Measurements from ENCODE around the gene TFAP2C. TPM values are rescaled to one million over a fixed set of nuclear protein-coding genes. Genes with fewer than 3 reads are reported as not detected.

The TFAP2C gene
- total and polyA plus RNA-seq, 10 of the 15 experiments (the other 5 are each of a cell fraction or from before 2014, with no cell fraction given), result 0.49 TPM; not detected in 9

GRCh38 chr20:56634735-56635385, 5.8 kb downstream of the TFAP2C start (continued):
- TF ChIP-seq HCFC1 (IDR thresholded peaks at IDR 0.05; ENCODE audit: low read length) (no peak), SUPT20H (IDR thresholded peaks at IDR 0.05; ENCODE audit: borderline replicate concordance, control insufficient read depth, low read depth, low read length) (no peak), NFXL1 (IDR thresholded peaks at IDR 0.05; ENCODE audit: borderline replicate concordance) (no peak), TBL1XR1 (IDR thresholded peaks at IDR 0.05; ENCODE audit: low read depth, low read length) (no peak), CBX3 (IDR thresholded peaks at IDR 0.05; ENCODE audit: borderline replicate concordance, low read depth) (no peak), RAD51 (IDR thresholded peaks at IDR 0.05) (no peak), MTA2 (IDR thresholded peaks at IDR 0.05; ENCODE audit: low read depth) (no peak), NBN (IDR thresholded peaks at IDR 0.05) (no peak), SREBF2 (IDR thresholded peaks at IDR 0.05; ENCODE audit: low read length) (no peak), GABPA (IDR thresholded peaks at IDR 0.05; ENCODE audit: low read depth) (no peak)

DNA sequence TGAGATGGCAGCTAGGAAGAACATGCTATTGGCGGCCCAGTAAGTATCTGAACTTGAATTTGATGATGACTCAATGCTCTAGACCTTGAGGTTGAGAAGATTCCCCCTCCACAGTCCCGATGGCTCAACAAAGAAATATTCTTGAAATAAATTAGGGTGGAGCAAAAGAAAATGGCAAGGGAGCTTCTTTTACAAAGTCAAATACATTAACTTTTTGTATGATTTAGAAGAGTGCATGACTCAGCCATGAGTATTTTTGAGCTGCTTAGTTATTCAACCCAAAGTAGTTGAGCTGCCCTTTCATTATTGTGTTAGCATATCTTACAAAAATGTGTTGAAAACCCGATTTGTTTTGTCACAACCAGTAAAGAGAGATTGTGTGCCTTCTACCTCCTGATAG, 7.6 kb downstream of the TFAP2C start:
- H4K20me1 ChIP-seq (ENCODE audit: control insufficient read depth, insufficient read depth), result no peaks in the 10 kb centered on the region
- no peak overlapping the region for H3K4me3 ChIP-seq
- no peak overlapping the region for H3K9ac ChIP-seq (ENCODE audit: control insufficient read depth, insufficient read depth, low read length)
- BruUV-seq (replicated peaks), result no TSS peak
- H3K4me1 ChIP-seq (ENCODE audit: control insufficient read depth, insufficient read depth, low read length), result no peaks in the 10 kb centered on the region
- intact Hi-C loops (cut with micrococcal nuclease; ENCODE audit: unreplicated experiment) (no loop called here), in situ Hi-C loops (cut with MboI) (no loop called here)
- no peaks in the 10 kb centered on the region for H3K36me3 ChIP-seq (ENCODE audit: control insufficient read depth in 2 of 2, insufficient read depth in 2 of 2, low read length in 1 of 2)
- H3K4me2 ChIP-seq (ENCODE audit: control insufficient read depth, insufficient read depth), result no peak overlapping the region
- no peak overlapping the region for H2AFZ ChIP-seq (ENCODE audit: control insufficient read depth, low read depth, low read length)
- no peak overlapping the region for H3K27ac ChIP-seq (ENCODE audit: control insufficient read depth, insufficient read depth)
- ChIA-PET SMC1A (ENCODE audit: uncharacterized antibody, unreplicated experiment) (interaction anchor here (0.6 kb wide), 1 partner anchor 691 kb away, joined by 3 read pairs; no protein-coding TSS in a partner anchor), RAD21 (ENCODE audit: unreplicated experiment) (no interaction called here), CTCF (interaction anchor here (1.1 kb wide), 1 partner anchor 86 kb away, joined by 4 read pairs; no protein-coding TSS in a partner anchor), POLR2A (no interaction called here)
- H3K9me3 ChIP-seq (replicated peaks; ENCODE audit: control insufficient read depth, insufficient read depth, low read length), result no peaks in the 10 kb centered on the region
- DNase-seq (ENCODE audit: low read depth, low spot score), result no peak
- H3K79me2 ChIP-seq (ENCODE audit: control insufficient read depth, insufficient read depth, low read length), result no peaks in the 10 kb centered on the region
- H3K27me3 ChIP-seq (replicated peaks in 1 of 2; ENCODE audit: control insufficient read depth in 2 of 2, insufficient read depth in 2 of 2, low read length in 1 of 2), result peaks cover 3 to 7% of the 10 kb centered on the region in 2 experiments; a peak in 3 of 4 replicates
- WGBS (ENCODE audit: insufficient coverage, insufficient replicate concordance, low lambda C conversion rate, missing lambda C conversion rate), result 17% methylated on average over 3 of the region's 3 CpGs
- FAIRE-seq, result no peak
- no peak for ATAC-seq
- TF ChIP-seq RFX5 (IDR thresholded peaks at IDR 0.05; ENCODE audit: low read depth, low read length) (no peak), EP300 (IDR thresholded peaks at IDR 0.05; ENCODE audit: borderline replicate concordance in 1 of 2, control insufficient read depth in 1 of 2, low read depth in 2 of 2, low read length in 2 of 2) (no peak), EGR1 (IDR thresholded peaks at IDR 0.05; ENCODE audit: borderline replicate concordance in 1 of 2, low read depth in 2 of 2, low read length in 2 of 2) (no peak), NFIC (IDR thresholded peaks at IDR 0.05; ENCODE audit: low read depth, low read length) (no peak), MTA2 (IDR thresholded peaks at IDR 0.05; ENCODE audit: low read depth) (no peak), NFYB (IDR thresholded peaks at IDR 0.05; ENCODE audit: insufficient read depth, low read depth, low read length) (no peak), TAF1 (IDR thresholded peaks at IDR 0.05; ENCODE audit: borderline replicate concordance, low read depth, low read length) (no peak), EZH2 (IDR thresholded peaks at IDR 0.05; ENCODE audit: borderline replicate concordance, control insufficient read depth, low read depth, low read length) (no peak), RAD51 (IDR thresholded peaks at IDR 0.05) (no peak)
- TF ChIP-seq, protein P1, sequence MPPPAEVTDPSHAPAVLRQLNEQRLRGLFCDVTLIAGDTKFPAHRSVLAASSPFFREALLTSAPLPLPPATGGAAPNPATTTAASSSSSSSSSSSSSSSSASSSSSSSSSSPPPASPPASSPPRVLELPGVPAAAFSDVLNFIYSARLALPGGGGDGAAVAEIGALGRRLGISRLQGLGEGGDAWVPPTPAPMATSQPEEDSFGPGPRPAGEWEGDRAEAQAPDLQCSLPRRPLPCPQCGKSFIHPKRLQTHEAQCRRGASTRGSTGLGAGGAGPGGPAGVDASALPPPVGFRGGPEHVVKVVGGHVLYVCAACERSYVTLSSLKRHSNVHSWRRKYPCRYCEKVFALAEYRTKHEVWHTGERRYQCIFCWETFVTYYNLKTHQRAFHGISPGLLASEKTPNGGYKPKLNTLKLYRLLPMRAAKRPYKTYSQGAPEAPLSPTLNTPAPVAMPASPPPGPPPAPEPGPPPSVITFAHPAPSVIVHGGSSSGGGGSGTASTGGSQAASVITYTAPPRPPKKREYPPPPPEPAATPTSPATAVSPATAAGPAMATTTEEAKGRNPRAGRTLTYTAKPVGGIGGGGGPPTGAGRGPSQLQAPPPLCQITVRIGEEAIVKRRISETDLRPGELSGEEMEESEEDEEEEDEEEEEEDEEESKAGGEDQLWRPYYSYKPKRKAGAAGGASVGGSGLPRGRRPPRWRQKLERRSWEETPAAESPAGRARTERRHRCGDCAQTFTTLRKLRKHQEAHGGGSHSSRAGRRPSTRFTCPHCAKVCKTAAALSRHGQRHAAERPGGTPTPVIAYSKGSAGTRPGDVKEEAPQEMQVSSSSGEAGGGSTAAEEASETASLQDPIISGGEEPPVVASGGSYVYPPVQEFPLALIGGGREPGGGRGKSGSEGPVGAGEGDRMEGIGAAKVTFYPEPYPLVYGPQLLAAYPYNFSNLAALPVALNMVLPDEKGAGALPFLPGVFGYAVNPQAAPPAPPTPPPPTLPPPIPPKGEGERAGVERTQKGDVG (CRISPR knock-in tag; IDR thresholded peaks at IDR 0.05), result no peak
- TF ChIP-seq, protein P2, sequence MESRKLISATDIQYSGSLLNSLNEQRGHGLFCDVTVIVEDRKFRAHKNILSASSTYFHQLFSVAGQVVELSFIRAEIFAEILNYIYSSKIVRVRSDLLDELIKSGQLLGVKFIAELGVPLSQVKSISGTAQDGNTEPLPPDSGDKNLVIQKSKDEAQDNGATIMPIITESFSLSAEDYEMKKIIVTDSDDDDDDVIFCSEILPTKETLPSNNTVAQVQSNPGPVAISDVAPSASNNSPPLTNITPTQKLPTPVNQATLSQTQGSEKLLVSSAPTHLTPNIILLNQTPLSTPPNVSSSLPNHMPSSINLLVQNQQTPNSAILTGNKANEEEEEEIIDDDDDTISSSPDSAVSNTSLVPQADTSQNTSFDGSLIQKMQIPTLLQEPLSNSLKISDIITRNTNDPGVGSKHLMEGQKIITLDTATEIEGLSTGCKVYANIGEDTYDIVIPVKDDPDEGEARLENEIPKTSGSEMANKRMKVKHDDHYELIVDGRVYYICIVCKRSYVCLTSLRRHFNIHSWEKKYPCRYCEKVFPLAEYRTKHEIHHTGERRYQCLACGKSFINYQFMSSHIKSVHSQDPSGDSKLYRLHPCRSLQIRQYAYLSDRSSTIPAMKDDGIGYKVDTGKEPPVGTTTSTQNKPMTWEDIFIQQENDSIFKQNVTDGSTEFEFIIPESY (IDR thresholded peaks at IDR 0.05), result no peak

Data from GM12878 (cell line).